ENCODE results near the gene ARAP1.

GRCh38 chr11:72684236-72684912 lies 67.8 kb downstream of the ARAP1 start:
- TF ChIP-seq POLR2AphosphoS5 (IDR thresholded peaks at IDR 0.05; ENCODE audit: low read depth, low read length): no peak
- TF ChIP-seq TAF1 (IDR thresholded peaks at IDR 0.05; ENCODE audit: low read depth, low read length): no peak
- TF ChIP-seq POLR2A (IDR thresholded peaks at IDR 0.05; ENCODE audit: low read depth, low read length): no peak; the same call in 1 of the 2 replicates
- no peak for TF ChIP-seq PAX5 (IDR thresholded peaks at IDR 0.05; ENCODE audit: insufficient read depth, low read length, severe bottlenecking)
- no peak for TF ChIP-seq POU2F2 (IDR thresholded peaks at IDR 0.05; ENCODE audit: low read depth, low read length)
- no peak for TF ChIP-seq SPI1 (IDR thresholded peaks at IDR 0.05; ENCODE audit: low read depth, low read length)
